DND-41 (cell line): ENCODE results near the gene ADRA1B.

Experiments
- EZH2 ChIP-seq: IDR thresholded peaks from 3 replicates; pipeline ENCODE4 v1.6.1; 2012; ENCODE audit warnings: borderline replicate concordance, low read depth, mild to moderate bottlenecking, moderate library complexity, low read length, inconsistent platforms; ENCODE audit not compliant: severe bottlenecking
- TF ChIP-seq, protein P1 (sequence below): IDR thresholded peaks from 2 replicates; pipeline ENCODE4 v1.5.1; 2012; ENCODE audit warnings: borderline replicate concordance, low read length, moderate library complexity, mild to moderate bottlenecking; ENCODE audit not compliant: poor library complexity, severe bottlenecking; ENCODE audit errors: extremely low read depth

DNA sequence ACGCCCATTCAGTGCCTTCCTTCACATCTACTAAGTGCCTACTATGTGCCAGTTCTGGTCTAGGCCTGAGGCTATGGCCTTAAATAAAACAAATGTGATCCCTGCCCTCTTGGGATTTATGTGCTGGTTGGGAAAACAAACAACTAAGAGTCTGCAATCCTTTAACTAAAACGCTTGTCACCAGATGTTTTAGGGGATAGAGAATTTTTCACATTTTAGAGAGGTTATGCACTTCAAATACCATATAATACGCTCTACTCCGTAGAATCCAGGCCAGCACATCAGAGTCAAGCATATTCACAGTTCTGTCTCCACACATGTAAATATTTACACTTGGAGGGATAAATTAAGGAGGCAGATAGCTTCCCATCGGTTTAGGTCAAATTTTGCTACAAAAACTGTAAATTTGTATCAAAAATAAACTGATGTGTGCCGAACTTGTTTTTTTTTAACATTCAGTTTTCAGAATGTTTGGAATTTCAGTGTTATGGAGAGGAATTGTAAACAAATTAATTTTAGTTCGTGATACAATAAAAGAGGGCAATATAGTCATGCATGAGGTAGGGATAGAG is 22.0 kb upstream of the ADRA1B start:
- TF ChIP-seq, protein P1, sequence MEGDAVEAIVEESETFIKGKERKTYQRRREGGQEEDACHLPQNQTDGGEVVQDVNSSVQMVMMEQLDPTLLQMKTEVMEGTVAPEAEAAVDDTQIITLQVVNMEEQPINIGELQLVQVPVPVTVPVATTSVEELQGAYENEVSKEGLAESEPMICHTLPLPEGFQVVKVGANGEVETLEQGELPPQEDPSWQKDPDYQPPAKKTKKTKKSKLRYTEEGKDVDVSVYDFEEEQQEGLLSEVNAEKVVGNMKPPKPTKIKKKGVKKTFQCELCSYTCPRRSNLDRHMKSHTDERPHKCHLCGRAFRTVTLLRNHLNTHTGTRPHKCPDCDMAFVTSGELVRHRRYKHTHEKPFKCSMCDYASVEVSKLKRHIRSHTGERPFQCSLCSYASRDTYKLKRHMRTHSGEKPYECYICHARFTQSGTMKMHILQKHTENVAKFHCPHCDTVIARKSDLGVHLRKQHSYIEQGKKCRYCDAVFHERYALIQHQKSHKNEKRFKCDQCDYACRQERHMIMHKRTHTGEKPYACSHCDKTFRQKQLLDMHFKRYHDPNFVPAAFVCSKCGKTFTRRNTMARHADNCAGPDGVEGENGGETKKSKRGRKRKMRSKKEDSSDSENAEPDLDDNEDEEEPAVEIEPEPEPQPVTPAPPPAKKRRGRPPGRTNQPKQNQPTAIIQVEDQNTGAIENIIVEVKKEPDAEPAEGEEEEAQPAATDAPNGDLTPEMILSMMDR, result no peak
- no peak for TF ChIP-seq EZH2
